ENCODE results near the gene TFDP1. TPM values are rescaled to one million over a fixed set of nuclear protein-coding genes. Genes with fewer than 3 reads are reported as not detected.

The TFDP1 gene
- total and polyA plus RNA-seq, 2 of the 4 experiments (the other 2 are of a cell fraction) = 59.3 to 97.0 TPM

- H3K79me1 ChIP-seq (ENCODE audit: low read depth in 1 of 2, low read length in 2 of 2) = no peaks in the 10 kb centered on the region
- no peak overlapping the region for H3K14ac ChIP-seq (replicated peaks; ENCODE audit: low read depth, low read length)
- no TSS peak for BruUV-seq (replicated peaks)
- DNase-seq = no peak
- H2BK5ac ChIP-seq (ENCODE audit: low read depth, low read length, poor library complexity, severe bottlenecking) = no peak overlapping the region
- CTCF ChIA-PET = no interaction called here
- ATAC-seq (ENCODE audit: low read depth) = no peak
- no peak overlapping the region for H3K4me3 ChIP-seq (ENCODE audit: insufficient read depth, low read depth, low read length)
- H3K18ac ChIP-seq (ENCODE audit: low read depth, low read length) = no peak overlapping the region
- H4K91ac ChIP-seq (ENCODE audit: insufficient read depth, low read depth, low read length) = no peak overlapping the region
- POLR2A ChIA-PET (ENCODE audit: unreplicated experiment) = no interaction called here
- H3K9me1 ChIP-seq (ENCODE audit: insufficient read depth, low read length) = no peaks in the 10 kb centered on the region
- no peaks in the 10 kb centered on the region for H4K20me1 ChIP-seq (ENCODE audit: insufficient read depth, low read length)
- in situ Hi-C loops (cut with MboI; ENCODE audit: low sequenced_read_pairs) = no loop called here
- H4K5ac ChIP-seq (ENCODE audit: low read depth, low read length) = no peak overlapping the region
- H2AK9ac ChIP-seq (replicated peaks; ENCODE audit: low read depth, low read length, poor library complexity) = no peak overlapping the region
- intact Hi-C loops (cut with micrococcal nuclease) = no loop called here
- H3K23ac ChIP-seq (ENCODE audit: low read depth, low read length) = no peak overlapping the region
- peaks cover 5% of the 10 kb centered on the region for H3K27me3 ChIP-seq (ENCODE audit: control insufficient read depth, insufficient read depth, low read length)
- 100% methylated on average over 1 of the region's 2 CpGs; no CpG with 5 or more reads in 1 of the 2 experiments for WGBS, 2 experiments (ENCODE audit: extremely low coverage in 2 of 2, insufficient read length in 1 of 2)
- no peak overlapping the region for H2BK120ac ChIP-seq (ENCODE audit: low read depth, low read length)
- no peak overlapping the region for H3K4ac ChIP-seq (ENCODE audit: low read depth, low read length)
- TF ChIP-seq RFX5 (IDR thresholded peaks at IDR 0.05; ENCODE audit: low read depth, low read length) (no peak), SMC3 (IDR thresholded peaks at IDR 0.05; ENCODE audit: low read depth, low read length) (no peak), RCOR1 (IDR thresholded peaks at IDR 0.05; ENCODE audit: insufficient replicate concordance, low read length) (no peak), CEBPB (IDR thresholded peaks at IDR 0.05; ENCODE audit: low read depth, low read length) (no peak), NFE2L2 (IDR thresholded peaks at IDR 0.05; ENCODE audit: low read depth, low read length) (no peak), CTCF (conservative IDR thresholded peaks at IDR 0.05; ENCODE audit: low read depth, low read length) (no peak), MAFK (IDR thresholded peaks at IDR 0.05; ENCODE audit: low read depth, low read length) (no peak), RAD21 (IDR thresholded peaks at IDR 0.05; ENCODE audit: low read length) (no peak), FOS (IDR thresholded peaks at IDR 0.05; ENCODE audit: low read depth, low read length) (no peak), POLR2A (IDR thresholded peaks at IDR 0.05; ENCODE audit: low read depth, low read length) (no peak), ELK1 (IDR thresholded peaks at IDR 0.05; ENCODE audit: borderline replicate concordance, low read depth, low read length) (no peak), MXI1 (IDR thresholded peaks at IDR 0.05; ENCODE audit: borderline replicate concordance, low read depth, low read length) (no peak)
- H3K36me3 ChIP-seq (ENCODE audit: control insufficient read depth, insufficient read depth, low read length) = no peaks in the 10 kb centered on the region
- no peak overlapping the region for H2AK5ac ChIP-seq (ENCODE audit: low read depth, low read length)
- no peak overlapping the region for H3K9ac ChIP-seq (ENCODE audit: low read depth, low read length)
- no peak overlapping the region for H2BK20ac ChIP-seq (ENCODE audit: low read depth, low read length)
- no peak overlapping the region for H4K8ac ChIP-seq (ENCODE audit: low read depth in 2 of 2, low read length in 2 of 2)
- no peak overlapping the region for H3K27ac ChIP-seq (ENCODE audit: insufficient read depth, low read length)
- H3K9me3 ChIP-seq (ENCODE audit: control insufficient read depth, insufficient read depth, low read length) = peaks cover 5% of the 10 kb centered on the region; the same call in 1 of the 2 replicates
- H2AFZ ChIP-seq (replicated peaks; ENCODE audit: low read length, poor library complexity) = no peak overlapping the region
- H3K4me2 ChIP-seq (ENCODE audit: low read depth, low read length) = no peak overlapping the region
- H3K4me1 ChIP-seq (ENCODE audit: control insufficient read depth, insufficient read depth, low read length) = no peaks in the 10 kb centered on the region
- dilution Hi-C loops (cut with HindIII; ENCODE audit: low sequenced_read_pairs, unreplicated experiment) = no loop called here
- H2BK15ac ChIP-seq (ENCODE audit: low read depth, low read length) = no peak overlapping the region
- no peak overlapping the region for H3K56ac ChIP-seq (ENCODE audit: extremely low read depth, insufficient read depth, low read length)
These were observed 6.6 kb upstream of the TFDP1 start for GRCh38 chr13:113577881-113578435.
